ENCODE data around the gene AKAP1. TPM values are rescaled to one million over a fixed set of nuclear protein-coding genes. Genes with fewer than 3 reads are reported as not detected.
A peak's percentile ranks its signal among the peaks of the same experiment; 100 is the strongest.

Gene AKAP1
- total and polyA plus RNA-seq, 9 of the 15 experiments (the other 6 are each of a cell fraction or from before 2014, with no cell fraction given): 12.9 to 63.8 (median 36.4) TPM

- Histone ChIP-seq H3K4me1 (replicated peaks in 1 of 2; ENCODE audit: control insufficient read depth in 2 of 2, insufficient read depth in 2 of 2, low read length in 2 of 2) (peaks cover 12 to 13% of the 10 kb centered on the region in 2 experiments; a peak in 4 of 5 replicates), H3K27ac (ENCODE audit: extremely low read depth, low read depth, low read length) (no peak overlapping the region), H3K9me3 (replicated peaks; ENCODE audit: control insufficient read depth, insufficient read depth, low read depth, low read length) (no peaks in the 10 kb centered on the region), H3K79me2 (ENCODE audit: control insufficient read depth, insufficient read depth, low read length) (peaks cover 88% of the 10 kb centered on the region), H4K20me1 (replicated peaks; ENCODE audit: control insufficient read depth, insufficient read depth, low read length) (peaks cover 40% of the 10 kb centered on the region), H3K27me3 (ENCODE audit: control insufficient read depth in 2 of 2, insufficient read depth in 2 of 2, low read length in 2 of 2) (no peaks in the 10 kb centered on the region), H3K9me1 (ENCODE audit: control insufficient read depth, insufficient read depth, low read length) (no peaks in the 10 kb centered on the region), H3K9ac (ENCODE audit: insufficient read depth in 1 of 2, low read depth in 2 of 2, low read length in 2 of 2) (peak overlapping the region in 1 of 2 experiments; percentile 72; a peak in 2 of 4 replicates), H3K4me2 (ENCODE audit: insufficient read depth, low read length) (no peak overlapping the region), H2AFZ (ENCODE audit: low read depth, low read length) (no peak overlapping the region), H3K4me3 (no peak overlapping the region), H3K36me3 (ENCODE audit: control insufficient read depth, insufficient read depth, low read length) (peaks cover 11% of the 10 kb centered on the region; the same call in 2 of the 3 replicates)
- TF ChIP-seq AFF1 (IDR thresholded peaks at IDR 0.05; ENCODE audit: low read depth in 1 of 2, partially characterized antibody in 2 of 2) (no peak), ARID3A (IDR thresholded peaks at IDR 0.05; ENCODE audit: borderline replicate concordance, low read depth, low read length) (no peak), FOSL1 (tag; conservative IDR thresholded peaks at IDR 0.05) (no peak), ESRRB (CRISPR knock-in tag; IDR thresholded peaks at IDR 0.05; ENCODE audit: borderline replicate concordance) (no peak), JUNB (CRISPR knock-in tag; conservative IDR thresholded peaks at IDR 0.05) (no peak), TEAD1 (CRISPR knock-in tag; IDR thresholded peaks at IDR 0.05) (no peak), ZNF57 (CRISPR knock-in tag; IDR thresholded peaks at IDR 0.05) (no peak), CBX5 (IDR thresholded peaks at IDR 0.05; ENCODE audit: borderline replicate concordance, low read depth) (no peak), CAMTA2 (CRISPR knock-in tag; conservative IDR thresholded peaks at IDR 0.05) (no peak), CHAMP1 (IDR thresholded peaks at IDR 0.05) (no peak)
- TF ChIP-seq, protein P1, sequence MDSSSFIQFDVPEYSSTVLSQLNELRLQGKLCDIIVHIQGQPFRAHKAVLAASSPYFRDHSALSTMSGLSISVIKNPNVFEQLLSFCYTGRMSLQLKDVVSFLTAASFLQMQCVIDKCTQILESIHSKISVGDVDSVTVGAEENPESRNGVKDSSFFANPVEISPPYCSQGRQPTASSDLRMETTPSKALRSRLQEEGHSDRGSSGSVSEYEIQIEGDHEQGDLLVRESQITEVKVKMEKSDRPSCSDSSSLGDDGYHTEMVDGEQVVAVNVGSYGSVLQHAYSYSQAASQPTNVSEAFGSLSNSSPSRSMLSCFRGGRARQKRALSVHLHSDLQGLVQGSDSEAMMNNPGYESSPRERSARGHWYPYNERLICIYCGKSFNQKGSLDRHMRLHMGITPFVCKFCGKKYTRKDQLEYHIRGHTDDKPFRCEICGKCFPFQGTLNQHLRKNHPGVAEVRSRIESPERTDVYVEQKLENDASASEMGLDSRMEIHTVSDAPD (CRISPR knock-in tag; IDR thresholded peaks at IDR 0.05): no peak
- in situ Hi-C loops (cut with MboI) (no loop called here), intact Hi-C loops (cut with micrococcal nuclease) (no loop called here)
- WGBS (ENCODE audit: insufficient coverage, low coverage, missing lambda C conversion rate): 80% methylated on average over 6 of the region's 6 CpGs
- no peak for DNase-seq (ENCODE audit: extremely low read depth in 1 of 4, low spot score in 3 of 4)
- POLR2A ChIA-PET: interaction anchor here (0.5 to 1.6 kb wide), 3 partner anchors 9 to 85 kb away, joined by 3 to 5 read pairs (median 4); no protein-coding TSS in a partner anchor
- no TSS peak for BruUV-seq (replicated peaks)
- CTCF ChIA-PET (ENCODE audit: low intra/inter-chr PET ratio): no interaction called here
- no peak for FAIRE-seq
- no peak for ATAC-seq
Observed at GRCh38 chr17:57096472-57097202, 11.6 kb downstream of the AKAP1 start.

Measured in K562 (cell line).